ENCODE results near the gene PPY.
"Not testable (repeated sequence)": the region's sequence is repeated elsewhere in the genome, so short reads cannot be mapped to it uniquely, and the experiment has no call there.

PPY gene

GRCh38 chr17:43975898-43976297 lies 33.6 kb upstream of the PPY start:
- H3K9ac ChIP-seq (ENCODE audit: low read length), result no peak overlapping the region
- H4K12ac ChIP-seq (ENCODE audit: low read depth, low read length), result no peak overlapping the region
- H3K9me3 ChIP-seq (ENCODE audit: insufficient read depth, low read depth, low read length), result no peaks in the 10 kb centered on the region
- H3K4me3 ChIP-seq (ENCODE audit: low read depth, low read length), result no peak overlapping the region
- WGBS (ENCODE audit: extremely low coverage, insufficient coverage, insufficient read length), result no CpG with 5 or more reads among the region's 27 CpGs
- H2AFZ ChIP-seq (ENCODE audit: insufficient read depth, low read length, poor library complexity), result no peak overlapping the region
- H3K79me2 ChIP-seq (ENCODE audit: control insufficient read depth, insufficient read depth, low read length, poor library complexity), result no peaks in the 10 kb centered on the region
- H3K79me1 ChIP-seq (ENCODE audit: low read length), result no peaks in the 10 kb centered on the region
- no peak overlapping the region for H3K14ac ChIP-seq (ENCODE audit: low read length)
- no peak overlapping the region for H2BK5ac ChIP-seq (ENCODE audit: low read depth, low read length, poor library complexity)
- H3K23ac ChIP-seq (ENCODE audit: low read length), result no peak overlapping the region
- H3K18ac ChIP-seq (ENCODE audit: low read length), result no peak overlapping the region
- H4K8ac ChIP-seq (ENCODE audit: low read depth, low read length), result no peak overlapping the region
- DNase-seq, result no peak
- no peak overlapping the region for H3K4me2 ChIP-seq (ENCODE audit: low read length)
- H3K36me3 ChIP-seq (ENCODE audit: control insufficient read depth in 1 of 2, insufficient read depth in 2 of 2, low read length in 2 of 2), result no peaks in the 10 kb centered on the region
- H3K4ac ChIP-seq (ENCODE audit: low read depth, low read length), result no peak overlapping the region
- no peak overlapping the region for H2BK120ac ChIP-seq (ENCODE audit: insufficient read depth, low read length, poor library complexity)
- no peak overlapping the region for H4K91ac ChIP-seq (ENCODE audit: low read depth, low read length)
- H2AK5ac ChIP-seq (ENCODE audit: low read length), result no peak overlapping the region
- no peak overlapping the region for H2BK12ac ChIP-seq (ENCODE audit: low read length)
- no peaks in the 10 kb centered on the region for H3K4me1 ChIP-seq (ENCODE audit: control insufficient read depth in 1 of 2, insufficient read depth in 2 of 2, low read length in 2 of 2)
- no peaks in the 10 kb centered on the region for H3K27me3 ChIP-seq (ENCODE audit: insufficient read depth, low read length)
- no peak overlapping the region for H3K27ac ChIP-seq (ENCODE audit: low read depth, low read length)

DNA sequence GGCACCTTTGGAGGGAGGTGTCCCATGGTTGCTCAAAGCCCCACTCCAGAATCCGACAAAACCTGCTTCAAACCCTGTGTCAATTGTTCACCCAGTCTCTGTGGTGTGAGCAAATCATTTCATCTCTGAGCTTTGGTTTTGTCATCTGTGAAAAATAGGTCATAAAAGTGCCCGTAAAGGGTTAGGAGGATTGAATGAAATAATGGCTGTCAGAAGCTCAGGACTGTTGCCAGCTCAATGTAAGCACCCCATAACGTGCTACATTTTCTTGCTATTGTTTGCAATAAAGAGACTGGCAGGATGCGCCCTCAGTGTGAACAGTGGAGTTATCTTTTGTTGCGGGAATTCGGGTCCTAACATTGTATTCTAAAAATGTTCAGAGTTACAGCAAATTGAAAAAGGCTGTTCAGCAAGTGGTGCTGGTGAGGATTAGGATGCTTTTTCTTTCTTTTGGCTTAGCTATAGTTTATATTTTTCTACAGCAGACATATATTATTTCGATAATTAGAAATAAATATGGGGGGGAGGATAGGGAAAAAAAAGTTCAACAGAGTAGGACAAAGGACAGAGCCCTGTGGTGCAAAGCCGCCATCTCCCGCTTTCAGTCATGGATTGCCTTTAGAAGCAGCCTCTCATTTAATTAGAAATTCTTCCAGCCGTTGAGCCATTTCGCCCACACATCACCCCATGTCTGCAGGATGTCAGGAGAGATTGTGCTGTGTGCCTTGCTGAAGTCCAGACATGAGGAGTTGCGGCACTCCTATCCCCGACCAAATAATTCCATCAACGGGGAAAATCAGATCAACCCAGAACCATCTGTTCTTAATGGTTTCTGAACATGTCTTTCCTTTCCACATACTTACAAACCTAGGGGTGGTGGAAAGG lies 32.3 kb upstream of the PPY start:
- H3K36me3 ChIP-seq (ENCODE audit: control insufficient read depth in 1 of 2, insufficient read depth in 2 of 2, low read length in 2 of 2), result no peaks in the 10 kb centered on the region
- no peaks in the 10 kb centered on the region for H3K4me1 ChIP-seq (ENCODE audit: control insufficient read depth in 1 of 2, insufficient read depth in 2 of 2, low read length in 2 of 2)
- H3K4ac ChIP-seq (ENCODE audit: low read depth, low read length), result no peak overlapping the region
- no peak for DNase-seq
- H3K14ac ChIP-seq (ENCODE audit: low read length), result no peak overlapping the region
- no peak overlapping the region for H4K12ac ChIP-seq (ENCODE audit: low read depth, low read length)
- H3K4me3 ChIP-seq (ENCODE audit: low read depth, low read length), result no peak overlapping the region
- H3K18ac ChIP-seq (ENCODE audit: low read length), result no peak overlapping the region
- no peaks in the 10 kb centered on the region for H3K27me3 ChIP-seq (ENCODE audit: insufficient read depth, low read length)
- no peak overlapping the region for H2AFZ ChIP-seq (ENCODE audit: insufficient read depth, low read length, poor library complexity)
- no peak overlapping the region for H2AK5ac ChIP-seq (ENCODE audit: low read length)
- H3K9ac ChIP-seq (ENCODE audit: low read length), result no peak overlapping the region
- no CpG with 5 or more reads among the region's 14 CpGs for WGBS (ENCODE audit: extremely low coverage, insufficient coverage, insufficient read length)
- no peak overlapping the region for H3K23ac ChIP-seq (ENCODE audit: low read length)
- no peak overlapping the region for H4K91ac ChIP-seq (ENCODE audit: low read depth, low read length)
- no peak overlapping the region for H2BK12ac ChIP-seq (ENCODE audit: low read length)
- H3K79me2 ChIP-seq (ENCODE audit: control insufficient read depth, insufficient read depth, low read length, poor library complexity), result no peaks in the 10 kb centered on the region
- no peak overlapping the region for H3K4me2 ChIP-seq (ENCODE audit: low read length)
- H3K79me1 ChIP-seq (ENCODE audit: low read length), result no peaks in the 10 kb centered on the region
- no peak overlapping the region for H4K8ac ChIP-seq (ENCODE audit: low read depth, low read length)
- no peaks in the 10 kb centered on the region for H3K9me3 ChIP-seq (ENCODE audit: insufficient read depth, low read depth, low read length)
- no peak overlapping the region for H2BK120ac ChIP-seq (ENCODE audit: insufficient read depth, low read length, poor library complexity)
- H3K27ac ChIP-seq (ENCODE audit: low read depth, low read length), result no peak overlapping the region
- no peak overlapping the region for H2BK5ac ChIP-seq (ENCODE audit: low read depth, low read length, poor library complexity)

DNA sequence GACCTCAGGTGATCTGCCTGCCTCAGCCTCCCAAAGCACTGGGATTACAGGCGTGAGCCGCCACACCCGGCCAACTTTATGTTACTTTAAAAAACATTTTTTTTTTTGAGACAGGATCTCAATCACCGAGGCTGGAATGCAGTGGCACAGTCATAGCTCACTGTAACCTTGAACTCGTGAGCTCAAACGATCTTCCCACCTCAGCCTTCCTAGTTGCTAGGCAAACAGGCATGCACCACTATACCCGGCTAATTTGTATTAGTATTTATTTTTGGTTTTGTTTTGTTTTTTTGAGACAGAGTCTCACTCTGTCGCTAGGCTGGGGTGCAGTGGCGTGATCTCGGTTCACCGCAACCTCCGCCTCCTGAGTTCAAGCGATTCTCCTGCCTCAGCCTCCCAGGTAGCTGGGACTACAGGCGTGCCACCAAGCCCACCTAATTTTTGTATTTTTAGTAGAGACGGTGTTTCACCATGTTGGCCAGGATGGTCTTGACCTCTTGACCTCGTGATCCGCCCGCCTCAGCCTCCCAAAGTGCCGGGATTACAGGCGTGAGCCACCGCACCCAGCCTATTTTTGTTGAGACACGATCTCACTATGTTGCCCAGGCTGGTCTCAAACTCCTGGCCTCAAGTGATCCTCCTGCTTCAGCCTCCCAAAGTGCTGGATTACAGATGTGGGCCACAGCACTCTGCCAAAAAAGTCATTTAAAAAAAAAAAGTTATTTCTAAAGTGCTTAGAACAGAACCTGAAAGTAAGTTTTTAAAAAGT lies 30.4 kb upstream of the PPY start:
- not testable (repeated sequence) for H3K9me3 ChIP-seq (ENCODE audit: insufficient read depth, low read depth, low read length); H3K27ac ChIP-seq (ENCODE audit: low read depth, low read length); H2AFZ ChIP-seq (ENCODE audit: insufficient read depth, low read length, poor library complexity); DNase-seq; H3K23ac ChIP-seq (ENCODE audit: low read length); H3K36me3 ChIP-seq (ENCODE audit: control insufficient read depth in 1 of 2, insufficient read depth in 2 of 2, low read length in 2 of 2); H3K79me2 ChIP-seq (ENCODE audit: control insufficient read depth, insufficient read depth, low read length, poor library complexity); H3K4ac ChIP-seq (ENCODE audit: low read depth, low read length); H3K79me1 ChIP-seq (ENCODE audit: low read length); H3K18ac ChIP-seq (ENCODE audit: low read length); H4K91ac ChIP-seq (ENCODE audit: low read depth, low read length); H2BK120ac ChIP-seq (ENCODE audit: insufficient read depth, low read length, poor library complexity); H2AK5ac ChIP-seq (ENCODE audit: low read length); H2BK5ac ChIP-seq (ENCODE audit: low read depth, low read length, poor library complexity); H3K4me3 ChIP-seq (ENCODE audit: low read depth, low read length); H3K4me1 ChIP-seq (ENCODE audit: control insufficient read depth in 1 of 2, insufficient read depth in 2 of 2, low read length in 2 of 2); H3K4me2 ChIP-seq (ENCODE audit: low read length); H3K9ac ChIP-seq (ENCODE audit: low read length); H4K8ac ChIP-seq (ENCODE audit: low read depth, low read length); H4K12ac ChIP-seq (ENCODE audit: low read depth, low read length); H3K27me3 ChIP-seq (ENCODE audit: insufficient read depth, low read length); H2BK12ac ChIP-seq (ENCODE audit: low read length); H3K14ac ChIP-seq (ENCODE audit: low read length)
- no CpG with 5 or more reads among the region's 22 CpGs for WGBS (ENCODE audit: extremely low coverage, insufficient coverage, insufficient read length)

GRCh38 chr17:43971436-43971835 lies 29.2 kb upstream of the PPY start:
- H3K4ac ChIP-seq (ENCODE audit: low read depth, low read length); DNase-seq; H3K4me2 ChIP-seq (ENCODE audit: low read length); H3K79me2 ChIP-seq (ENCODE audit: control insufficient read depth, insufficient read depth, low read length, poor library complexity); H3K4me1 ChIP-seq (ENCODE audit: control insufficient read depth in 1 of 2, insufficient read depth in 2 of 2, low read length in 2 of 2); H4K8ac ChIP-seq (ENCODE audit: low read depth, low read length); H2AK5ac ChIP-seq (ENCODE audit: low read length); H2BK5ac ChIP-seq (ENCODE audit: low read depth, low read length, poor library complexity); H3K79me1 ChIP-seq (ENCODE audit: low read length); H3K27me3 ChIP-seq (ENCODE audit: insufficient read depth, low read length); H2AFZ ChIP-seq (ENCODE audit: insufficient read depth, low read length, poor library complexity); H3K14ac ChIP-seq (ENCODE audit: low read length); H2BK120ac ChIP-seq (ENCODE audit: insufficient read depth, low read length, poor library complexity); H3K9me3 ChIP-seq (ENCODE audit: insufficient read depth, low read depth, low read length); H3K9ac ChIP-seq (ENCODE audit: low read length); H4K91ac ChIP-seq (ENCODE audit: low read depth, low read length); H4K12ac ChIP-seq (ENCODE audit: low read depth, low read length); H3K36me3 ChIP-seq (ENCODE audit: control insufficient read depth in 1 of 2, insufficient read depth in 2 of 2, low read length in 2 of 2); H3K27ac ChIP-seq (ENCODE audit: low read depth, low read length); H3K23ac ChIP-seq (ENCODE audit: low read length); H2BK12ac ChIP-seq (ENCODE audit: low read length); H3K18ac ChIP-seq (ENCODE audit: low read length); H3K4me3 ChIP-seq (ENCODE audit: low read depth, low read length): not testable (repeated sequence)
- WGBS (ENCODE audit: extremely low coverage, insufficient coverage, insufficient read length), result no CpG with 5 or more reads among the region's 2 CpGs
